ENCODE data around the gene MSL3B.

Gene MSL3B

DNA sequence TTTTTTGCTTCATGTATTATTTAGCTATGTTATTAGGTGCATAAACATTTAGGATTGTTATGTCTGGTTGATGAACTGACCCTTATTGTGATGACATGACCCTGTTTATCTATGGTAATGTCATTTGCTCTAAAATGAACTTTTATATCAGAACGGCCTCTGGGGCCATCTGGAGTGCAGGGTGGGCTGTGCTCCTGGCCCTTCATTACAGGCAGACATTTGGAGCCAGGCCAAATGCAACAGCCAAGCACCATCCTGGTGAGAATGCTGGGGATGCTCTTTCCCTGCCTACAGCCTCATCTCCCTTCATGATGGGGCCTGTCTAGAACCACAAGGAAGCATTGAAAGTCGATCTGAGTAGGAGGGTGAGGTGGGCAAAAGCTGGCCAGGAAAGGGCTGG lies 51.9 kb downstream of the MSL3B start:
- no peak for DNase-seq

DNA sequence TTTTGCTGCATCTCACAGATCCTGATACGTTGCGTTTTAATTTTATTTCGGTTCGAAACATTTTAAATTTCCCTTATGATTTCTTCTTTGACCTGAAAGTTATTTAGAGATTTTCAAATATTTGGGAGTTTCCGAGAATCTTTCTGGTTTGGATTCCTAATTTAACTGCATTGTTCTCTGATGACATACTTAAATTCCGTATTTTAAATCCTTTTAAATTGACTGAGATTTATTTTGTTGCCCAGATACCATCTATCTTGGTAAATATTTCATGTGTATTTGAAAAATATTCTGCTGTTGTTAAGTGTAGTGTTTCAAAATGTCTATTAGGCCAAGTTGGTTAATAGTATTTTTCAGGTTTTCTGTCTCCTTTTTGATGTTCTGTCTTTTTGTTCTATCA lies 52.3 kb downstream of the MSL3B start:
- no peak for DNase-seq

All from NCI-H226 (cell line).